NCI-H1417 treated with DMSO at 0.1 percent for 48 hours (cell line): ENCODE results near the gene CDK5RAP1.

Experiments used
- DNase-seq: peaks from one replicate; lab custom pipeline; 2025; lab: John Stamatoyannopoulos, UW

The CDK5RAP1 gene

GRCh38 chr20:33386673-33387072 lies 14.6 kb downstream of the CDK5RAP1 start:
- no peak for DNase-seq

GRCh38 chr20:33377366-33377765 lies 24.0 kb downstream of the CDK5RAP1 start:
- no peak for DNase-seq

- no peak for DNase-seq
These were observed 27.3 kb downstream of the CDK5RAP1 start for GRCh38 chr20:33373735-33374605.

- DNase-seq = no peak
These were observed 28.3 kb downstream of the CDK5RAP1 start for GRCh38 chr20:33372993-33373441.

- DNase-seq = no peak
These were observed 31.0 kb downstream of the CDK5RAP1 start for GRCh38 chr20:33370291-33370690.

- DNase-seq = no peak
These were observed 38.4 kb downstream of the CDK5RAP1 start for GRCh38 chr20:33362898-33363297.

- no peak for DNase-seq
These were observed 41.7 kb downstream of the CDK5RAP1 start for GRCh38 chr20:33359399-33360261.

GRCh38 chr20:33353013-33353402 lies 48.3 kb downstream of the CDK5RAP1 start:
- DNase-seq = no peak

GRCh38 chr20:33352258-33353012 lies 48.9 kb downstream of the CDK5RAP1 start:
- DNase-seq = no peak

- no peak for DNase-seq
These were observed 49.6 kb downstream of the CDK5RAP1 start for GRCh38 chr20:33351696-33352095.

GRCh38 chr20:33349493-33349892 lies 51.8 kb downstream of the CDK5RAP1 start:
- DNase-seq = no peak

- no peak for DNase-seq
These were observed 53.0 kb downstream of the CDK5RAP1 start for GRCh38 chr20:33348136-33348937.

- DNase-seq = no peak
These were observed 56.0 kb downstream of the CDK5RAP1 start for GRCh38 chr20:33345342-33345741.

GRCh38 chr20:33343521-33343920 lies 57.8 kb downstream of the CDK5RAP1 start:
- no peak for DNase-seq

- DNase-seq = no peak
These were observed 61.7 kb downstream of the CDK5RAP1 start for GRCh38 chr20:33339515-33340058.

GRCh38 chr20:33338467-33339258 lies 62.7 kb downstream of the CDK5RAP1 start:
- no peak for DNase-seq

GRCh38 chr20:33337531-33338165 lies 63.7 kb downstream of the CDK5RAP1 start:
- DNase-seq = no peak

GRCh38 chr20:33337119-33337518 lies 64.2 kb downstream of the CDK5RAP1 start:
- DNase-seq = no peak

- DNase-seq = no peak
These were observed 64.9 kb downstream of the CDK5RAP1 start for GRCh38 chr20:33336375-33336774.

GRCh38 chr20:33334111-33334510 lies 67.2 kb downstream of the CDK5RAP1 start:
- no peak for DNase-seq
